ENCODE data around the gene SH3RF2. TPM values are rescaled to one million over a fixed set of nuclear protein-coding genes. Genes with fewer than 3 reads are reported as not detected.
A peak's percentile ranks its signal among the peaks of the same experiment; 100 is the strongest.

SH3RF2 gene
- total and polyA plus RNA-seq, 9 of the 15 experiments (the other 6 are each of a cell fraction or from before 2014, with no cell fraction given): 0.05 TPM; not detected in 8

DNA sequence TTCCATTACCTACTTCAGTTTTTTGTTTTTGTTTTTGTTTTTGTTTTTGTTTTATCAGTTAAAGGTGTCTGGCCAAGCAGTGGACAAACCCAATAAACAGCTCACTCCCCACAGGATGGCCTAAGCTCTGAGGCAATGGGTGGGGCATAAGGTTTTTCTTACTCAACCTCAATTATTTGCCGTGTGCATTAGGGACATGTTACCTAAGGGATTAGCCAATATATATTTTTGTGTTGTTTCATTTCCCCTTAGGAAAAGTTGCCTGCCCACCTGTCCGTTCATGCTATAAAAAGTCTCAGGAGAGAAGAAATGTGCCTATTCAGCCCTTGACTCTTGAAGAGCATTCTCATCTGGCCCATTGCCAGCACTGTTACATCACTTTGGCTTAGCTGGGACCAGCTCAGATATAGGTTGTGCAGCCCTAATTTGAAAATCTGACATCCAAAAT lies 7.3 kb downstream of the SH3RF2 start:
- Histone ChIP-seq H3K36me3 (ENCODE audit: control insufficient read depth, insufficient read depth, low read length) (no peaks in the 10 kb centered on the region), H3K9me1 (ENCODE audit: control insufficient read depth, insufficient read depth, low read length) (no peaks in the 10 kb centered on the region), H3K4me2 (ENCODE audit: insufficient read depth, low read length) (no peak overlapping the region), H3K27me3 (ENCODE audit: control insufficient read depth in 2 of 2, insufficient read depth in 2 of 2, low read length in 2 of 2) (peaks cover 4 to 6% of the 10 kb centered on the region in 2 experiments; a peak in 4 of 5 replicates), H3K79me2 (ENCODE audit: control insufficient read depth, insufficient read depth, low read length) (no peaks in the 10 kb centered on the region), H3K4me3 (no peak overlapping the region), H3K9me3 (replicated peaks; ENCODE audit: control insufficient read depth, insufficient read depth, low read depth, low read length) (no peaks in the 10 kb centered on the region), H3K27ac (ENCODE audit: extremely low read depth, low read depth, low read length) (no peak overlapping the region), H3K9ac (ENCODE audit: insufficient read depth in 1 of 2, low read depth in 2 of 2, low read length in 2 of 2) (no peak overlapping the region), H2AFZ (ENCODE audit: low read depth, low read length) (no peak overlapping the region), H3K4me1 (replicated peaks in 1 of 2; ENCODE audit: control insufficient read depth in 2 of 2, insufficient read depth in 2 of 2, low read length in 2 of 2) (no peaks in the 10 kb centered on the region), H4K20me1 (replicated peaks; ENCODE audit: control insufficient read depth, insufficient read depth, low read length) (no peaks in the 10 kb centered on the region; the same call in 1 of the 2 replicates)
- FAIRE-seq: no peak
- peak; percentile 57 for ATAC-seq
- ChIA-PET CTCF (ENCODE audit: low intra/inter-chr PET ratio) (no interaction called here), POLR2A (no interaction called here)
- no peak for TF ChIP-seq GATA2 (CRISPR knock-in tag; IDR thresholded peaks at IDR 0.05)
- no peak for TF ChIP-seq ZBTB17 (CRISPR knock-in tag; IDR thresholded peaks at IDR 0.05)
- TF ChIP-seq NFIX (CRISPR knock-in tag; IDR thresholded peaks at IDR 0.05; ENCODE audit: low read depth): peak; percentile 64; the same call in 1 of the 2 replicates
- TF ChIP-seq, protein P1, sequence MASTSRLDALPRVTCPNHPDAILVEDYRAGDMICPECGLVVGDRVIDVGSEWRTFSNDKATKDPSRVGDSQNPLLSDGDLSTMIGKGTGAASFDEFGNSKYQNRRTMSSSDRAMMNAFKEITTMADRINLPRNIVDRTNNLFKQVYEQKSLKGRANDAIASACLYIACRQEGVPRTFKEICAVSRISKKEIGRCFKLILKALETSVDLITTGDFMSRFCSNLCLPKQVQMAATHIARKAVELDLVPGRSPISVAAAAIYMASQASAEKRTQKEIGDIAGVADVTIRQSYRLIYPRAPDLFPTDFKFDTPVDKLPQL (IDR thresholded peaks at IDR 0.05; ENCODE audit: extremely low read depth, insufficient read length): no peak
- no peak for TF ChIP-seq NONO (IDR thresholded peaks at IDR 0.05; ENCODE audit: low read depth in 2 of 2, low read length in 1 of 2)
- peak; percentile 93 for TF ChIP-seq NFIC (IDR thresholded peaks at IDR 0.05)
- TF ChIP-seq CEBPB (tag; IDR thresholded peaks at IDR 0.05): 0 out of 2 replicates have a peak, but pooled peaks have one; percentile 23
- peak; percentile 43; the same call in 1 of the 2 replicates for TF ChIP-seq CEBPG (CRISPR knock-in tag; IDR thresholded peaks at IDR 0.05)
- TF ChIP-seq CEBPG (tag; conservative IDR thresholded peaks at IDR 0.05 in 1 of 2, IDR thresholded peaks at IDR 0.05 in 1 of 2): peak; percentile 48 to 75
- no peak for TF ChIP-seq RB1 (IDR thresholded peaks at IDR 0.05; ENCODE audit: low read depth)
- TF ChIP-seq, protein P2, sequence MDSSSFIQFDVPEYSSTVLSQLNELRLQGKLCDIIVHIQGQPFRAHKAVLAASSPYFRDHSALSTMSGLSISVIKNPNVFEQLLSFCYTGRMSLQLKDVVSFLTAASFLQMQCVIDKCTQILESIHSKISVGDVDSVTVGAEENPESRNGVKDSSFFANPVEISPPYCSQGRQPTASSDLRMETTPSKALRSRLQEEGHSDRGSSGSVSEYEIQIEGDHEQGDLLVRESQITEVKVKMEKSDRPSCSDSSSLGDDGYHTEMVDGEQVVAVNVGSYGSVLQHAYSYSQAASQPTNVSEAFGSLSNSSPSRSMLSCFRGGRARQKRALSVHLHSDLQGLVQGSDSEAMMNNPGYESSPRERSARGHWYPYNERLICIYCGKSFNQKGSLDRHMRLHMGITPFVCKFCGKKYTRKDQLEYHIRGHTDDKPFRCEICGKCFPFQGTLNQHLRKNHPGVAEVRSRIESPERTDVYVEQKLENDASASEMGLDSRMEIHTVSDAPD (CRISPR knock-in tag; IDR thresholded peaks at IDR 0.05): no peak
- TF ChIP-seq, protein P3, sequence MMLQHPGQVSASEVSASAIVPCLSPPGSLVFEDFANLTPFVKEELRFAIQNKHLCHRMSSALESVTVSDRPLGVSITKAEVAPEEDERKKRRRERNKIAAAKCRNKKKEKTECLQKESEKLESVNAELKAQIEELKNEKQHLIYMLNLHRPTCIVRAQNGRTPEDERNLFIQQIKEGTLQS (IDR thresholded peaks at IDR 0.05): 0 out of 2 replicates have a peak, but pooled peaks have one; percentile 23
- TF ChIP-seq, protein P3 (CRISPR knock-in tag; conservative IDR thresholded peaks at IDR 0.05): no peak
- DNase-seq (ENCODE audit: extremely low read depth in 1 of 4, low spot score in 3 of 4): peak in 2 of 4 experiments; percentile 20 to 38
- no TSS peak for BruUV-seq (replicated peaks)
- in situ Hi-C loops (cut with MboI): no loop called here
- WGBS (ENCODE audit: insufficient coverage, low coverage, missing lambda C conversion rate): 0% methylated on average over 2 of the region's 2 CpGs
- intact Hi-C loops (cut with micrococcal nuclease): no loop called here

All from K562 (cell line).